Smooth muscle cell (in vitro differentiated cells): ENCODE data around the gene KCNK4. TPM values are rescaled to one million over a fixed set of nuclear protein-coding genes. Genes with fewer than 3 reads are reported as not detected.

Experiments
- DNase-seq: peaks from one replicate; lab custom pipeline; 2025; ENCODE audit not compliant: unreplicated experiment; lab: John Stamatoyannopoulos, UW
- H2AFZ ChIP-seq: fragments of 200-600 bp; sonication (generic); 2 replicates; pipeline ENCODE4 v1.6.0; 2016; ENCODE audit warnings: antibody characterized with exemption, low read depth, mild to moderate bottlenecking
- H3F3A ChIP-seq: fragments of 200-600 bp; sonication (generic); 2 replicates; pipeline ENCODE4 v1.6.0; 2017; ENCODE audit warnings: antibody characterized with exemption, low read depth
- H3K27ac ChIP-seq: fragments of 200-600 bp; sonication (generic); 2 replicates; pipeline ENCODE4 v1.5.1; 2016; ENCODE audit warnings: low read depth, mild to moderate bottlenecking
- H3K27me3 ChIP-seq: fragments of 200-600 bp; sonication (generic); 2 replicates; pipeline ENCODE4 v1.6.1; 2016; ENCODE audit warnings: low read depth, mild to moderate bottlenecking
- H3K36me3 ChIP-seq: fragments of 200-600 bp; sonication (generic); 2 replicates; pipeline ENCODE4 v1.5.1; 2016; ENCODE audit warnings: low read depth
- H3K4me1 ChIP-seq: fragments of 200-600 bp; sonication (generic); 2 replicates; pipeline ENCODE4 v1.5.1; 2016; ENCODE audit warnings: low read depth
- H3K4me2 ChIP-seq: fragments of 200-600 bp; sonication (generic); 2 replicates; pipeline ENCODE4 v1.6.0; 2016; ENCODE audit warnings: mild to moderate bottlenecking
- H3K4me3 ChIP-seq: fragments of 200-600 bp; sonication (generic); 2 replicates; pipeline ENCODE4 v1.5.1; 2016; ENCODE audit warnings: mild to moderate bottlenecking
- H3K79me2 ChIP-seq: fragments of 200-600 bp; sonication (generic); 2 replicates; pipeline ENCODE4 v1.6.0; 2016; ENCODE audit warnings: low read depth, mild to moderate bottlenecking
- H3K9ac ChIP-seq: fragments of 200-600 bp; sonication (generic); 2 replicates; pipeline ENCODE4 v1.6.0; 2016; ENCODE audit warnings: low read depth
- H3K9me3 ChIP-seq: fragments of 200-600 bp; sonication (generic); replicated peaks from 2 replicates; pipeline ENCODE4 v1.5.1; 2016; ENCODE audit warnings: low read depth
- H4K20me1 ChIP-seq: fragments of 200-600 bp; sonication (generic); 2 replicates; pipeline ENCODE4 v1.6.0; 2016; ENCODE audit warnings: low read depth
- CTCF ChIP-seq: fragments of 200-600 bp; sonication (generic); IDR thresholded peaks from 2 replicates; pipeline ENCODE4 v1.5.1; 2017; ENCODE audit warnings: borderline replicate concordance, mild to moderate bottlenecking, antibody characterized with exemption; ENCODE audit not compliant: insufficient read depth, poor library complexity, severe bottlenecking
- WGBS: methylation state at CpG from one replicate; pipeline ENCODE4 v1.1.7; 2016; ENCODE audit warnings: low lambda C conversion rate; 5-methylcytosine and 5-hydroxymethylcytosine counted together
- polyA plus RNA-seq: library from polyadenylated mRNA; unstranded; fragments of >200 nt; fragmentation: Nextera tagmentation; extraction: Ambion mirVana; gene quantifications from 2 replicates; pipeline ENCODE4 v1.2.1, GENCODE V29; 2016
- total RNA-seq: library from RNA; depleted of rRNA; stranded (reverse); fragments of >200 nt; gene quantifications from 2 replicates; pipeline ENCODE4 v1.2.3, GENCODE V29; 2014

The KCNK4 gene
- total and polyA plus RNA-seq, 2 experiments from 2014 or later: not detected

- Histone ChIP-seq H3K4me3 (no peak overlapping the region), H3K36me3 (no peaks in the 10 kb centered on the region), H3K27me3 (no peaks in the 10 kb centered on the region), H3K4me1 (peaks cover under 1% of the 10 kb centered on the region), H2AFZ (no peak overlapping the region), H3K79me2 (no peaks in the 10 kb centered on the region), H3K27ac (no peak overlapping the region), H3K4me2 (no peak overlapping the region), H3F3A (no peaks in the 10 kb centered on the region), H3K9me3 (no peaks in the 10 kb centered on the region), H4K20me1 (no peaks in the 10 kb centered on the region), H3K9ac (no peak overlapping the region)
- 91% methylated on average over 12 of the region's 12 CpGs for WGBS
- TF ChIP-seq CTCF: no peak
- DNase-seq: no peak
These were observed 56.2 kb downstream of the KCNK4 start for GRCh38 chr11:64347193-64347867.

- Histone ChIP-seq H3K4me2 (no peak overlapping the region), H2AFZ (no peak overlapping the region), H3K9me3 (no peaks in the 10 kb centered on the region), H3F3A (no peaks in the 10 kb centered on the region), H3K9ac (no peak overlapping the region), H3K27ac (no peak overlapping the region), H3K4me3 (no peak overlapping the region), H3K27me3 (no peaks in the 10 kb centered on the region), H3K79me2 (no peaks in the 10 kb centered on the region), H3K36me3 (no peaks in the 10 kb centered on the region), H4K20me1 (no peaks in the 10 kb centered on the region), H3K4me1 (no peaks in the 10 kb centered on the region)
- 78% methylated on average over 10 of the region's 14 CpGs for WGBS
- no peak for TF ChIP-seq CTCF
- DNase-seq: no peak
These were observed 57.4 kb downstream of the KCNK4 start for GRCh38 chr11:64348383-64349024.

GRCh38 chr11:64349025-64349387 is 57.9 kb downstream of the KCNK4 start:
- Histone ChIP-seq H3K36me3 (no peaks in the 10 kb centered on the region), H3K4me2 (no peak overlapping the region), H3K27me3 (no peaks in the 10 kb centered on the region), H3K79me2 (no peaks in the 10 kb centered on the region), H3K4me3 (no peak overlapping the region), H3K27ac (no peak overlapping the region), H3K9me3 (no peaks in the 10 kb centered on the region), H3F3A (no peaks in the 10 kb centered on the region), H3K4me1 (no peaks in the 10 kb centered on the region), H2AFZ (no peak overlapping the region), H4K20me1 (no peaks in the 10 kb centered on the region), H3K9ac (no peak overlapping the region)
- no peak for DNase-seq
- 93% methylated on average over 7 of the region's 7 CpGs for WGBS
- no peak for TF ChIP-seq CTCF

GRCh38 chr11:64349404-64349803 is 58.3 kb downstream of the KCNK4 start:
- 88% methylated on average over 11 of the region's 11 CpGs for WGBS
- H3K4me2 ChIP-seq: no peak overlapping the region
- H3K36me3 ChIP-seq: no peaks in the 10 kb centered on the region
- no peaks in the 10 kb centered on the region for H3K4me1 ChIP-seq
- H3K9me3 ChIP-seq: no peaks in the 10 kb centered on the region
- no peak for TF ChIP-seq CTCF
- no peaks in the 10 kb centered on the region for H4K20me1 ChIP-seq
- no peak overlapping the region for H3K4me3 ChIP-seq
- no peaks in the 10 kb centered on the region for H3K27me3 ChIP-seq
- no peak overlapping the region for H3K9ac ChIP-seq
- H2AFZ ChIP-seq: no peak overlapping the region
- H3K79me2 ChIP-seq: no peaks in the 10 kb centered on the region
- DNase-seq: no peak
- no peak overlapping the region for H3K27ac ChIP-seq
- H3F3A ChIP-seq: no peaks in the 10 kb centered on the region
